OCI-LY1 (cell line): ENCODE results near the gene H6PD.

Experiments
- H2AFZ ChIP-seq: fragments of 200-600 bp; sonication (generic), shearing (Covaris generic); 2 replicates; pipeline ENCODE4 v1.6.0; 2014; ENCODE audit warnings: antibody characterized with exemption, mild to moderate bottlenecking, low read length
- H3F3A ChIP-seq: fragments of 200-600 bp; sonication (generic), shearing (Covaris generic); 2 replicates; pipeline ENCODE4 v1.6.0; 2014; ENCODE audit warnings: mild to moderate bottlenecking, antibody characterized with exemption, low read length, moderate library complexity; ENCODE audit not compliant: insufficient read depth
- H3K27ac ChIP-seq: fragments of 200-600 bp; sonication (generic); 2 replicates; pipeline ENCODE4 v1.5.1; 2014; ENCODE audit warnings: low read length, mixed run types, mild to moderate bottlenecking, low read depth; ENCODE audit not compliant: poor library complexity, severe bottlenecking
- H3K27me3 ChIP-seq: fragments of 200-600 bp; sonication (generic); 2 replicates; pipeline ENCODE4 v1.6.0; 2014; ENCODE audit warnings: antibody characterized with exemption, mild to moderate bottlenecking, low read length, moderate library complexity; ENCODE audit not compliant: insufficient read depth
- H3K36me3 ChIP-seq: fragments of 200-600 bp; sonication (generic); 2 replicates; pipeline ENCODE4 v1.6.1; 2014; ENCODE audit warnings: mild to moderate bottlenecking, antibody characterized with exemption, low read length, moderate library complexity, mixed read lengths; ENCODE audit not compliant: insufficient read depth
- H3K4me1 ChIP-seq: fragments of 200-600 bp; sonication (generic); 2 replicates; pipeline ENCODE4 v1.5.1; 2014; ENCODE audit warnings: mild to moderate bottlenecking, low read length, moderate library complexity; ENCODE audit not compliant: insufficient read depth, severe bottlenecking
- H3K4me2 ChIP-seq: fragments of 200-600 bp; sonication (generic), shearing (Covaris generic); 2 replicates; pipeline ENCODE4 v1.6.1; 2014; ENCODE audit warnings: low read length
- H3K4me3 ChIP-seq: fragments of 200-600 bp; sonication (generic); 2 replicates; pipeline ENCODE4 v1.5.1; 2014; ENCODE audit warnings: low read length, low read depth, mild to moderate bottlenecking, mixed read lengths; ENCODE audit not compliant: poor library complexity, severe bottlenecking
- H3K79me2 ChIP-seq: fragments of 200-600 bp; shearing (Covaris generic); 2 replicates; pipeline ENCODE4 v1.6.1; 2016; ENCODE audit warnings: mixed run types, low read length, mixed read lengths; ENCODE audit not compliant: insufficient read depth
- H3K9ac ChIP-seq: fragments of 200-600 bp; sonication (generic), shearing (Covaris generic); 2 replicates; pipeline ENCODE4 v1.6.1; 2014; ENCODE audit warnings: mild to moderate bottlenecking, low read length, mixed read lengths
- H3K9me2 ChIP-seq: fragments of 200-600 bp; sonication (generic), shearing (Covaris generic); 2 replicates; pipeline ENCODE4 v1.6.1; 2014; ENCODE audit warnings: low read depth, mild to moderate bottlenecking, low read length, mixed read lengths
- H3K9me3 ChIP-seq: fragments of 200-600 bp; shearing (Covaris generic); 2 replicates; pipeline ENCODE4 v1.6.1; 2014; ENCODE audit warnings: low read length, mixed read lengths
- H4K20me1 ChIP-seq: fragments of 200-600 bp; sonication (generic), shearing (Covaris generic); 2 replicates; pipeline ENCODE4 v1.6.0; 2016; ENCODE audit warnings: mild to moderate bottlenecking, low read length; ENCODE audit not compliant: insufficient read depth
- EZH2 ChIP-seq: fragments of 200-600 bp; sonication (generic), shearing (Covaris generic); IDR thresholded peaks from 2 replicates; pipeline ENCODE4 v1.8.0; 2017; ENCODE audit warnings: borderline replicate concordance, mixed run types, mild to moderate bottlenecking, antibody characterized with exemption, low read length, moderate library complexity, mixed read lengths
- TF ChIP-seq, protein P1 (sequence below): fragments of 200-600 bp; sonication (generic), shearing (Covaris generic); IDR thresholded peaks from 2 replicates; pipeline ENCODE4 v1.5.1; 2017; ENCODE audit warnings: mild to moderate bottlenecking, antibody characterized with exemption, low read length, moderate library complexity, mixed read lengths

The H6PD gene

GRCh38 chr1:9233241-9233941 lies 1.2 kb upstream of the H6PD start:
- H3K79me2 ChIP-seq, result no peaks in the 10 kb centered on the region
- TF ChIP-seq, protein P1, sequence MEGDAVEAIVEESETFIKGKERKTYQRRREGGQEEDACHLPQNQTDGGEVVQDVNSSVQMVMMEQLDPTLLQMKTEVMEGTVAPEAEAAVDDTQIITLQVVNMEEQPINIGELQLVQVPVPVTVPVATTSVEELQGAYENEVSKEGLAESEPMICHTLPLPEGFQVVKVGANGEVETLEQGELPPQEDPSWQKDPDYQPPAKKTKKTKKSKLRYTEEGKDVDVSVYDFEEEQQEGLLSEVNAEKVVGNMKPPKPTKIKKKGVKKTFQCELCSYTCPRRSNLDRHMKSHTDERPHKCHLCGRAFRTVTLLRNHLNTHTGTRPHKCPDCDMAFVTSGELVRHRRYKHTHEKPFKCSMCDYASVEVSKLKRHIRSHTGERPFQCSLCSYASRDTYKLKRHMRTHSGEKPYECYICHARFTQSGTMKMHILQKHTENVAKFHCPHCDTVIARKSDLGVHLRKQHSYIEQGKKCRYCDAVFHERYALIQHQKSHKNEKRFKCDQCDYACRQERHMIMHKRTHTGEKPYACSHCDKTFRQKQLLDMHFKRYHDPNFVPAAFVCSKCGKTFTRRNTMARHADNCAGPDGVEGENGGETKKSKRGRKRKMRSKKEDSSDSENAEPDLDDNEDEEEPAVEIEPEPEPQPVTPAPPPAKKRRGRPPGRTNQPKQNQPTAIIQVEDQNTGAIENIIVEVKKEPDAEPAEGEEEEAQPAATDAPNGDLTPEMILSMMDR, result no peak
- no peak for TF ChIP-seq EZH2
- no peak overlapping the region for H3K27ac ChIP-seq
- peaks cover 9% of the 10 kb centered on the region for H3K4me1 ChIP-seq
- no peak overlapping the region for H3K4me2 ChIP-seq
- H3K9ac ChIP-seq, result no peak overlapping the region
- H3K4me3 ChIP-seq, result no peak overlapping the region
- H4K20me1 ChIP-seq, result no peaks in the 10 kb centered on the region
- no peaks in the 10 kb centered on the region for H3F3A ChIP-seq
- H2AFZ ChIP-seq, result no peak overlapping the region
- H3K9me2 ChIP-seq, result no peaks in the 10 kb centered on the region
- H3K27me3 ChIP-seq, result peaks cover 5% of the 10 kb centered on the region; the same call in 1 of the 2 replicates
- H3K9me3 ChIP-seq, result no peaks in the 10 kb centered on the region
- no peaks in the 10 kb centered on the region; the same call in 1 of the 2 replicates for H3K36me3 ChIP-seq

DNA sequence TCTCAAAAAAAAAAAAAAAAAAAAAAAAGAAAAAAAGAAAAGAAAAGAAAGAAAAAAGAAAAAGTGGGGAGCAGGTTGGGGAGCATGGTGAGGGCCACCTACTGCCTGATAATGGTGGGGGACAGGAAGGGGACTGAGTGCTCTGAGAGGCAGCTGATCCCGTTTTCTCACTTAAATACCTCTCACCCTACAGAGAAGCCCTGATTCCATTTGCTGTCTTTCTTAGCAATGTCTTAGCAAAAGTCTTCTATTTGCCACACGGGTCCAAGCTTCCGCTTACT lies 692 bp upstream of the H6PD start:
- H3K27me3 ChIP-seq, result peaks cover 5% of the 10 kb centered on the region; the same call in 1 of the 2 replicates
- H3K4me2 ChIP-seq, result peak overlapping the region; percentile 86
- H3F3A ChIP-seq, result no peaks in the 10 kb centered on the region
- H3K79me2 ChIP-seq, result no peaks in the 10 kb centered on the region
- no peaks in the 10 kb centered on the region for H3K9me2 ChIP-seq
- TF ChIP-seq, protein P1, result no peak
- no peak for TF ChIP-seq EZH2
- no peaks in the 10 kb centered on the region; the same call in 1 of the 2 replicates for H3K36me3 ChIP-seq
- H3K9me3 ChIP-seq, result no peaks in the 10 kb centered on the region
- peaks cover 9% of the 10 kb centered on the region for H3K4me1 ChIP-seq
- peak overlapping the region; percentile 68 for H3K4me3 ChIP-seq
- H3K27ac ChIP-seq, result no peak overlapping the region
- H3K9ac ChIP-seq, result peak overlapping the region; percentile 68
- peak overlapping the region; percentile 85 for H2AFZ ChIP-seq
- H4K20me1 ChIP-seq, result no peaks in the 10 kb centered on the region

- no peaks in the 10 kb centered on the region for H3K9me3 ChIP-seq
- TF ChIP-seq, protein P1, result no peak
- no peak for TF ChIP-seq EZH2
- H3K4me3 ChIP-seq, result peak overlapping the region; percentile 68
- H2AFZ ChIP-seq, result no peak overlapping the region
- H3K79me2 ChIP-seq, result no peaks in the 10 kb centered on the region
- peak overlapping the region; percentile 77 for H3K4me2 ChIP-seq
- peaks cover 16% of the 10 kb centered on the region for H3K4me1 ChIP-seq
- no peaks in the 10 kb centered on the region for H3K9me2 ChIP-seq
- no peaks in the 10 kb centered on the region for H4K20me1 ChIP-seq
- no peak overlapping the region for H3K27ac ChIP-seq
- no peaks in the 10 kb centered on the region; the same call in 1 of the 2 replicates for H3K36me3 ChIP-seq
- no peaks in the 10 kb centered on the region for H3F3A ChIP-seq
- peak overlapping the region; percentile 76 for H3K9ac ChIP-seq
- H3K27me3 ChIP-seq, result peaks cover 5% of the 10 kb centered on the region; the same call in 1 of the 2 replicates
Measured at GRCh38 chr1:9235096-9235459, 504 bp downstream of the H6PD start.
